ENCODE measurements around the gene TPP2. TPM values are rescaled to one million over a fixed set of nuclear protein-coding genes. Genes with fewer than 3 reads are reported as not detected.

Gene TPP2
- total and polyA plus RNA-seq, 2 experiments from 2014 or later: 24.3 to 41.3 TPM

- H4K20me1 ChIP-seq (ENCODE audit: insufficient read depth): no peaks in the 10 kb centered on the region
- no peak overlapping the region for H3K27ac ChIP-seq
- H3K4me3 ChIP-seq: no peak overlapping the region
- peaks cover 10% of the 10 kb centered on the region; the same call in 1 of the 2 replicates for H3K4me1 ChIP-seq (ENCODE audit: insufficient read depth)
- H3K9me3 ChIP-seq (ENCODE audit: low read depth): no peaks in the 10 kb centered on the region
- TF ChIP-seq EZH2phosphoT487 (IDR thresholded peaks at IDR 0.05; ENCODE audit: insufficient read depth, low read depth) (no peak), EZH2 (IDR thresholded peaks at IDR 0.05; ENCODE audit: insufficient read depth, poor library complexity, severe bottlenecking) (no peak)
- no peaks in the 10 kb centered on the region for H3K36me3 ChIP-seq (ENCODE audit: low read depth)
- WGBS, 2 experiments (ENCODE audit: low coverage in 1 of 2, low lambda C conversion rate in 2 of 2, missing lambda C conversion rate in 2 of 2): 98 to 100% methylated on average over 2 of the region's 2 CpGs
- DNase-seq: no peak
- H3F3A ChIP-seq (ENCODE audit: insufficient read depth): no peaks in the 10 kb centered on the region
- H3K9me2 ChIP-seq (ENCODE audit: insufficient read depth): no peaks in the 10 kb centered on the region
- in situ Hi-C loops (cut with MboI): no loop called here
- H2AFZ ChIP-seq: no peak overlapping the region
- no peak overlapping the region for H3K4me2 ChIP-seq (ENCODE audit: unreplicated experiment)
- no peaks in the 10 kb centered on the region for H3K79me2 ChIP-seq (ENCODE audit: insufficient read depth)
- H3K9ac ChIP-seq: no peak overlapping the region
- peaks cover 19% of the 10 kb centered on the region; the same call in 1 of the 2 replicates for H3K27me3 ChIP-seq (replicated peaks; ENCODE audit: insufficient read depth)
Observed at GRCh38 chr13:102692491-102692826, 95.7 kb downstream of the TPP2 start.

DNA sequence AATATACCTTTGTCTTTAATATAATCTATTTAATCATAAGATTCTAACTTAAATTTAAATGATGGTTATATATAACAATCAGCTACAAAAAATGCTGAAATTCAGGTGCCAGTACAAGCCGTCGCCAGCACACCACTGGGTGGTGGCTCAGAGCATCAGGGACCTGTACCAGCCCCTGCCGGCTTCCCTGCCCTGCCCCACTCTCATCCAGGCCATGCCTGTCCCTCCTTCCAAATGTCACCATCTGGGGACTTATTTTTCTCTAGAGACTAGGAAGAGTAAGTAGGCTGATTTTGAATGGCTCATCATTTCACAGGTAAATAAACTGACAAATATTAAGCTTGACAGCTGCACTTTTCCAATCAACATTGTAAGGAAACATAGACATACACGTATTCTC lies 96.5 kb downstream of the TPP2 start:
- Histone ChIP-seq H3K36me3 (ENCODE audit: low read depth) (no peaks in the 10 kb centered on the region), H3K4me1 (ENCODE audit: insufficient read depth) (peaks cover 10% of the 10 kb centered on the region; the same call in 1 of the 2 replicates), H3K9me3 (ENCODE audit: low read depth) (no peaks in the 10 kb centered on the region), H4K20me1 (ENCODE audit: insufficient read depth) (no peaks in the 10 kb centered on the region), H2AFZ (no peak overlapping the region), H3F3A (ENCODE audit: insufficient read depth) (no peaks in the 10 kb centered on the region), H3K27me3 (replicated peaks; ENCODE audit: insufficient read depth) (peaks cover 13% of the 10 kb centered on the region; the same call in 1 of the 2 replicates), H3K4me3 (no peak overlapping the region), H3K27ac (no peak overlapping the region), H3K4me2 (ENCODE audit: unreplicated experiment) (no peak overlapping the region), H3K9me2 (ENCODE audit: insufficient read depth) (no peaks in the 10 kb centered on the region), H3K9ac (no peak overlapping the region), H3K79me2 (ENCODE audit: insufficient read depth) (no peaks in the 10 kb centered on the region)
- in situ Hi-C loops (cut with MboI): no loop called here
- TF ChIP-seq EZH2phosphoT487 (IDR thresholded peaks at IDR 0.05; ENCODE audit: insufficient read depth, low read depth) (no peak), EZH2 (IDR thresholded peaks at IDR 0.05; ENCODE audit: insufficient read depth, poor library complexity, severe bottlenecking) (no peak)
- 73 to 77% methylated on average over 4 of the region's 4 CpGs for WGBS, 2 experiments (ENCODE audit: low coverage in 1 of 2, low lambda C conversion rate in 2 of 2, missing lambda C conversion rate in 2 of 2)
- no peak for DNase-seq

DNA sequence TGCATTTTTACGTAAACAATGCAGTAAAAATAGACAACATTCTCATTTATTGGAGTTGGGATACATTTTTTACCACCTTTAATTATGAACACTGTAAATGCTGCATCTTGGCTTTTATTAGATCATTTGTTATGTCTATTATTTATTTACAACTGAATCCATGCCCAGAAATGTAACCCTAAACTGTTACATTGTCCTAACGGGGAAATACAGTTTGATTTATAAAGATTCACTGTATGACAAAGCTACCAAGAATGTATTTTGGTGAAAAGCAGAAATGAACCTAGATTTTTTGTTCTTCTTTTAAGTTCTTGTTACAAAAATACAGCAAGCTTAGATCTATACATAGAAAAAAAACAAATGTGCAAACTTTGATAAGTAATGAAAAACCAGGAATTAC lies 97.0 kb downstream of the TPP2 start:
- H3K79me2 ChIP-seq (ENCODE audit: insufficient read depth): no peaks in the 10 kb centered on the region
- no peak overlapping the region for H3K9ac ChIP-seq
- no peak overlapping the region for H3K4me2 ChIP-seq (ENCODE audit: unreplicated experiment)
- peaks cover 10% of the 10 kb centered on the region; the same call in 1 of the 2 replicates for H3K4me1 ChIP-seq (ENCODE audit: insufficient read depth)
- TF ChIP-seq EZH2 (IDR thresholded peaks at IDR 0.05; ENCODE audit: insufficient read depth, poor library complexity, severe bottlenecking): no peak
- no peak for TF ChIP-seq EZH2phosphoT487 (IDR thresholded peaks at IDR 0.05; ENCODE audit: insufficient read depth, low read depth)
- H3K27ac ChIP-seq: no peak overlapping the region
- no peaks in the 10 kb centered on the region for H3K9me2 ChIP-seq (ENCODE audit: insufficient read depth)
- no peak overlapping the region for H3K4me3 ChIP-seq
- 4 to 9% methylated on average over 2 of the region's 2 CpGs for WGBS, 2 experiments (ENCODE audit: low coverage in 1 of 2, low lambda C conversion rate in 2 of 2, missing lambda C conversion rate in 2 of 2)
- no peaks in the 10 kb centered on the region for H3F3A ChIP-seq (ENCODE audit: insufficient read depth)
- DNase-seq: peak; percentile 44
- H3K36me3 ChIP-seq (ENCODE audit: low read depth): no peaks in the 10 kb centered on the region
- H3K27me3 ChIP-seq (replicated peaks; ENCODE audit: insufficient read depth): peaks cover 12% of the 10 kb centered on the region; the same call in 1 of the 2 replicates
- H4K20me1 ChIP-seq (ENCODE audit: insufficient read depth): no peaks in the 10 kb centered on the region
- no peaks in the 10 kb centered on the region for H3K9me3 ChIP-seq (ENCODE audit: low read depth)
- no peak overlapping the region for H2AFZ ChIP-seq
- in situ Hi-C loops (cut with MboI): no loop called here

GRCh38 chr13:102694937-102695336 lies 98.2 kb downstream of the TPP2 start, which contains the start of gene METTL21C:
TSS of gene METTL21C (minus strand) at chr13:102695044. CDS start at chr13:102694498, 546 bp downstream.
- in situ Hi-C loops (cut with MboI): no loop called here
- 68 to 75% methylated on average over 6 of the region's 6 CpGs for WGBS, 2 experiments (ENCODE audit: low coverage in 1 of 2, low lambda C conversion rate in 2 of 2, missing lambda C conversion rate in 2 of 2)
- no peak for DNase-seq
- Histone ChIP-seq H3K36me3 (ENCODE audit: low read depth) (no peaks in the 10 kb centered on the region), H3K9ac (no peak within 1 kb of the TSS), H3K27me3 (replicated peaks; ENCODE audit: insufficient read depth) (peaks cover 12% of the 10 kb centered on the region; the same call in 1 of the 2 replicates), H2AFZ (no peak within 1 kb of the TSS), H3K79me2 (ENCODE audit: insufficient read depth) (no peaks in the 10 kb centered on the region), H3K4me1 (ENCODE audit: insufficient read depth) (peaks cover 11% of the 10 kb centered on the region; the same call in 1 of the 2 replicates), H3K4me3 (no peak within 1 kb of the TSS), H3K9me3 (ENCODE audit: low read depth) (no peaks in the 10 kb centered on the region), H3K27ac (no peak within 1 kb of the TSS), H3F3A (ENCODE audit: insufficient read depth) (no peaks in the 10 kb centered on the region), H3K9me2 (ENCODE audit: insufficient read depth) (no peaks in the 10 kb centered on the region), H4K20me1 (ENCODE audit: insufficient read depth) (no peaks in the 10 kb centered on the region), H3K4me2 (ENCODE audit: unreplicated experiment) (no peak within 1 kb of the TSS)
- no peak for TF ChIP-seq EZH2 (IDR thresholded peaks at IDR 0.05; ENCODE audit: insufficient read depth, poor library complexity, severe bottlenecking)
- no peak for TF ChIP-seq EZH2phosphoT487 (IDR thresholded peaks at IDR 0.05; ENCODE audit: insufficient read depth, low read depth)
